Cardiac muscle cell (in vitro differentiated cells and primary cell): Measurements from ENCODE around the gene ALK. TPM values are rescaled to one million over a fixed set of nuclear protein-coding genes. Genes with fewer than 3 reads are reported as not detected.

Source experiments
- DNase-seq, 2 donors: peaks; one replicate each; pipeline versions ENCODE4 v3.0.0 to v3.0.0-alpha.2; 2010 to 2017; ENCODE audit warnings: low read depth in 1 of 2, low spot score in 1 of 2
- H3K27ac ChIP-seq: fragments of 200-600 bp; sonication (generic); 2 replicates; pipeline ENCODE4 v1.5.1; 2016
- H3K27me3 ChIP-seq: fragments of 200-600 bp; sonication (generic); 2 replicates; pipeline ENCODE4 v1.6.0; 2016; ENCODE audit warnings: control low read depth
- H3K36me3 ChIP-seq: fragments of 200-600 bp; sonication (generic); 2 replicates; pipeline ENCODE4 v1.5.1; 2016; ENCODE audit warnings: control low read depth
- H3K4me1 ChIP-seq: fragments of 200-600 bp; sonication (generic); 2 replicates; pipeline ENCODE4 v1.8.1; 2017; ENCODE audit warnings: low read depth, mild to moderate bottlenecking, mixed run types
- H3K4me3 ChIP-seq: fragments of 200-600 bp; sonication (generic); 2 replicates; pipeline ENCODE4 v1.5.1; 2016; ENCODE audit warnings: mild to moderate bottlenecking
- H3K9me3 ChIP-seq: fragments of 200-600 bp; sonication (generic); 2 replicates; pipeline ENCODE4 v1.5.1; 2017; ENCODE audit warnings: low read depth, mild to moderate bottlenecking, control low read depth
- polyA plus RNA-seq: library from polyadenylated mRNA; unstranded; fragments of >200 nt; fragmentation: Nextera tagmentation; extraction: Ambion mirVana; gene quantifications from 2 replicates; pipeline ENCODE4 v1.2.1, GENCODE V29; 2016
- total RNA-seq: library from RNA; depleted of rRNA; stranded (reverse); fragments of >200 nt; gene quantifications from 2 replicates; pipeline ENCODE4 v1.2.3, GENCODE V29; 2016
- TF ChIP-seq, protein P1 (sequence below): IDR thresholded peaks from 2 replicates; pipeline ENCODE4 v1.5.1; 2012; ENCODE audit warnings: low read depth, mild to moderate bottlenecking, low read length

Gene ALK
- total and polyA plus RNA-seq, 2 experiments from 2014 or later: 1.8 to 4.3 TPM

DNA sequence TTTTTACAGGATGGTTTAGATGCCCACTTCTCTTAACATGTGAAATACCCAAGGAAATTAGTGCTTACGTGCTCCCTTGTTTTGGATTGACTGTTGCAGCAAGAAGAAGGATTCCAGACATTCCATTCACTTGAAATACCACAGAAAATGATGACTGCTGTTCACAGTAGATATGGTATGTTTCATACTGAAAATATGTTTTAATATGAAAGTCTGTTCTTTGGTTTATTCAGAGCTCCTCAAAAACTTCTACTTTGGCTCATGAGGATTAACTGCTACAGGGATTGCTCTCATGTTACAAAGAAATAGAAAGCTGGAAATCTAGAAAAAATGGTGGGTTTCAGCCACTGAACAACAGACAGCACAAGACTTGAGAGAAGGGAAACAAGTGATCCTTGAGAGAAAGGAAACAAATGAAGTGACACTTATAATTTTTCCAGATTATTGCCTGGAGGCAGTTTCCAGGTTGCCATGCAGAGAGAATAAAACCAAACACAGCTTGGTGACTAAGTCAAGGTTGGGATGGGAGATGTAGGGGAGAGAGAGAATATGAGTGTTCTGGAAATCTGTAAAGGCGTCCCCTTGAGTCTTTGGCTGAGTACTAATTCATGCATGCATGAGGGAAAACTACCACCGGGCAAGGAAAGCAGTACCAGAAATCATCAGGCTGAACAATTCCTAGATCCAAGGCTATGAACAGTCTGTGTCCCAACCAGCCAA, 458.0 kb downstream of the ALK start:
- Histone ChIP-seq H3K4me1 (peaks cover 4% of the 10 kb centered on the region), H3K4me3 (no peak overlapping the region), H3K9me3 (no peaks in the 10 kb centered on the region), H3K27me3 (no peaks in the 10 kb centered on the region), H3K27ac (no peak overlapping the region), H3K36me3 (no peaks in the 10 kb centered on the region)
- peak; percentile 27 to 83 for DNase-seq
- TF ChIP-seq, protein P1, sequence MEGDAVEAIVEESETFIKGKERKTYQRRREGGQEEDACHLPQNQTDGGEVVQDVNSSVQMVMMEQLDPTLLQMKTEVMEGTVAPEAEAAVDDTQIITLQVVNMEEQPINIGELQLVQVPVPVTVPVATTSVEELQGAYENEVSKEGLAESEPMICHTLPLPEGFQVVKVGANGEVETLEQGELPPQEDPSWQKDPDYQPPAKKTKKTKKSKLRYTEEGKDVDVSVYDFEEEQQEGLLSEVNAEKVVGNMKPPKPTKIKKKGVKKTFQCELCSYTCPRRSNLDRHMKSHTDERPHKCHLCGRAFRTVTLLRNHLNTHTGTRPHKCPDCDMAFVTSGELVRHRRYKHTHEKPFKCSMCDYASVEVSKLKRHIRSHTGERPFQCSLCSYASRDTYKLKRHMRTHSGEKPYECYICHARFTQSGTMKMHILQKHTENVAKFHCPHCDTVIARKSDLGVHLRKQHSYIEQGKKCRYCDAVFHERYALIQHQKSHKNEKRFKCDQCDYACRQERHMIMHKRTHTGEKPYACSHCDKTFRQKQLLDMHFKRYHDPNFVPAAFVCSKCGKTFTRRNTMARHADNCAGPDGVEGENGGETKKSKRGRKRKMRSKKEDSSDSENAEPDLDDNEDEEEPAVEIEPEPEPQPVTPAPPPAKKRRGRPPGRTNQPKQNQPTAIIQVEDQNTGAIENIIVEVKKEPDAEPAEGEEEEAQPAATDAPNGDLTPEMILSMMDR: no peak

- no peak overlapping the region for H3K4me3 ChIP-seq
- TF ChIP-seq, protein P1: no peak
- no peak overlapping the region for H3K27ac ChIP-seq
- no peaks in the 10 kb centered on the region for H3K9me3 ChIP-seq
- no peaks in the 10 kb centered on the region for H3K27me3 ChIP-seq
- H3K36me3 ChIP-seq: no peaks in the 10 kb centered on the region
- DNase-seq: peak in 1 of 2 donors; percentile 14
- peaks cover 4% of the 10 kb centered on the region for H3K4me1 ChIP-seq
These were observed 459.1 kb downstream of the ALK start for GRCh38 chr2:29462293-29462692.

- no peak for DNase-seq
- TF ChIP-seq, protein P1: no peak
- Histone ChIP-seq H3K9me3 (no peaks in the 10 kb centered on the region), H3K27me3 (no peaks in the 10 kb centered on the region), H3K36me3 (no peaks in the 10 kb centered on the region), H3K27ac (no peak overlapping the region), H3K4me1 (peaks cover 13% of the 10 kb centered on the region), H3K4me3 (no peak overlapping the region)
These were observed 461.2 kb downstream of the ALK start for GRCh38 chr2:29460190-29460589.

DNA sequence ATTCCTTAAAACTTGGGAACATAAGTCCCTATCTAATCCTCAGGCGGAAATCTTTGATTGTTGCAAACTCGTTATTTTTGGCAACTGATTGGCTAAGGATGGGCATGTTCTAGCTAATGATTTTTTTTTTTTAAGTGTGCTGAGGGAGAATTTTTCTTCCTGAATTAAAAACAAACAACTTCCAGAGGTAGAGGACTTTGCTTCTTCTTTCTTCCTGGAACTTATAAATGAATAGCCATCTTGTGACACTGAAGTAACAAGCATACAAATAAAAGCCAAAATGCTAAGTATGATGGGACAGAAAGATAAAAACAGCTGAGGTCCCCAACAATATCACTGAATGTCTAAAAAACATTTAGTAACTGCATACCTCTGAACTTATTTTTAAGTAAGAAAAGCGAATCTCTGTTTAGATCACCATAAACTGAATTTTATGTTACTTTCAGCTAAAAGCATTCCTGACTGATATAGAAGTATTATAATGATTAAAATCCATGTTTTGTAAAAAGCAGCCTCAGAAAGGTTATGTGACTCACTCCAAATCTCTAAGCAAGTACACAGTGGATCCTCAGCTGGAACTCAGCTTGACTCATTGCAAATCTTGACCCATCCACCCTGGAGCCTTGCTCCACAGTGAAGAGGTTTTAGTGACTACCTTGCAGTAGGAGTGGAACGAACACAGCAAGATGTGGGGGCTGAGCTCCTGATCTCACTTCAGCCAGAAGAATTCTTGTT, 461.8 kb downstream of the ALK start:
- Histone ChIP-seq H3K27me3 (no peaks in the 10 kb centered on the region), H3K4me3 (no peak overlapping the region)
- DNase-seq: peak in 1 of 2 donors; percentile 54

GRCh38 chr2:29456429-29456828, 465.0 kb downstream of the ALK start:
- no peak for DNase-seq
- Histone ChIP-seq H3K36me3 (no peaks in the 10 kb centered on the region), H3K27ac (no peak overlapping the region), H3K9me3 (no peaks in the 10 kb centered on the region), H3K4me3 (no peak overlapping the region), H3K4me1 (peaks cover 19% of the 10 kb centered on the region), H3K27me3 (no peaks in the 10 kb centered on the region)
- TF ChIP-seq, protein P1: no peak

More for the DNA sequence above, 461.8 kb downstream of the ALK start:
- Histone ChIP-seq H3K27ac (no peak overlapping the region), H3K4me1 (peaks cover 18% of the 10 kb centered on the region), H3K36me3 (no peaks in the 10 kb centered on the region), H3K9me3 (no peaks in the 10 kb centered on the region)
- TF ChIP-seq, protein P1: no peak
